Adrenal gland (tissue), 5 donors: ENCODE results near the gene CAVIN1.
A peak's percentile ranks its signal among the peaks of the same experiment; 100 is the strongest.

Experiments used
- CTCF ChIP-seq, 6 experiments: fragments of 450-650 bp in 4 of 6; fragments of 200-600 bp in 2 of 6; sonication (generic) in 1 of 6; IDR thresholded peaks; 1 replicate in 5 of 6; 2 replicates in 1 of 6; pipeline versions ENCODE4 v1.5.1 to v1.8.0; 2016 to 2021; ENCODE audit warnings: antibody characterized with exemption in 6 of 6, mild to moderate bottlenecking in 2 of 6, moderate library complexity in 1 of 6
- POLR2A ChIP-seq, 2 donors: fragments of 450-650 bp; IDR thresholded peaks; one replicate each; pipeline ENCODE4 v1.6.1; 2017; ENCODE audit warnings: antibody characterized with exemption in 2 of 2, mild to moderate bottlenecking in 2 of 2, moderate library complexity in 1 of 2
- donor health status: DM: no; HTN: no; CAD: no.

- peak; percentile 69 to 95 (median 86) for TF ChIP-seq CTCF (IDR thresholded peaks at IDR 0.05)
- TF ChIP-seq POLR2A (IDR thresholded peaks at IDR 0.05): no peak
These were observed 17.0 kb downstream of the CAVIN1 start for GRCh38 chr17:42405963-42406495.
